Testis (tissue), 2 donors: Measurements from ENCODE around the gene ATP5MC2.

Experiments used
- POLR2A ChIP-seq: fragments of 450-650 bp; IDR thresholded peaks from one replicate; pipeline ENCODE4 v1.6.1; 2017; ENCODE audit warnings: antibody characterized with exemption, mild to moderate bottlenecking, moderate library complexity
- TF ChIP-seq, protein P1 (sequence below), 3 experiments: fragments of 450-650 bp in 2 of 3; fragments of 200-600 bp in 1 of 3; sonication (generic) in 1 of 3; IDR thresholded peaks; one replicate each; pipeline ENCODE4 v1.5.1; 2016 to 2019; ENCODE audit warnings: antibody characterized with exemption in 3 of 3, mild to moderate bottlenecking in 2 of 3, moderate library complexity in 1 of 3

DNA sequence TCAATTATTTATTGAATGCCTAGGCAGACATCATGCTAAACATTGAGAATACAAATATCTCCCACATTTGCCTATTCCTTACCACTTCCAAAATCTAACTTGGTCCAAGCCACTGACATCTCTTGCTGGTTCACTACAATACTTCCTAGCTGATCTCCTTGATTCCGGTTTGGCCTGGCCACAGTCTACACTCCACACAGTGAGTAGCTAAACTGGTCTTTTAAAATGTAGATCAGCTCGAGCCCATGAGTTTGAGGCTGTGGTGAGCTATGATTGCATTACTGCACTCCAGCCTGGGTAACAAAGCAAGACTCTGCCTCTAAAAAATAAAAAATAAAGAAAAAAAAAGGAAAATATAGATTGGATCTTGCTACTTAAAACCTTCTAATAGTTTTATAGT lies 7.6 kb upstream of the ATP5MC2 start:
- TF ChIP-seq, protein P1, sequence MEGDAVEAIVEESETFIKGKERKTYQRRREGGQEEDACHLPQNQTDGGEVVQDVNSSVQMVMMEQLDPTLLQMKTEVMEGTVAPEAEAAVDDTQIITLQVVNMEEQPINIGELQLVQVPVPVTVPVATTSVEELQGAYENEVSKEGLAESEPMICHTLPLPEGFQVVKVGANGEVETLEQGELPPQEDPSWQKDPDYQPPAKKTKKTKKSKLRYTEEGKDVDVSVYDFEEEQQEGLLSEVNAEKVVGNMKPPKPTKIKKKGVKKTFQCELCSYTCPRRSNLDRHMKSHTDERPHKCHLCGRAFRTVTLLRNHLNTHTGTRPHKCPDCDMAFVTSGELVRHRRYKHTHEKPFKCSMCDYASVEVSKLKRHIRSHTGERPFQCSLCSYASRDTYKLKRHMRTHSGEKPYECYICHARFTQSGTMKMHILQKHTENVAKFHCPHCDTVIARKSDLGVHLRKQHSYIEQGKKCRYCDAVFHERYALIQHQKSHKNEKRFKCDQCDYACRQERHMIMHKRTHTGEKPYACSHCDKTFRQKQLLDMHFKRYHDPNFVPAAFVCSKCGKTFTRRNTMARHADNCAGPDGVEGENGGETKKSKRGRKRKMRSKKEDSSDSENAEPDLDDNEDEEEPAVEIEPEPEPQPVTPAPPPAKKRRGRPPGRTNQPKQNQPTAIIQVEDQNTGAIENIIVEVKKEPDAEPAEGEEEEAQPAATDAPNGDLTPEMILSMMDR (IDR thresholded peaks at IDR 0.05): no peak
- TF ChIP-seq POLR2A: no peak
